Neural progenitor cell (in vitro differentiated cells): ENCODE measurements around the gene OR2B6. TPM values are rescaled to one million over a fixed set of nuclear protein-coding genes. Genes with fewer than 3 reads are reported as not detected.

ENCODE experiments used
- DNase-seq: peaks from one replicate; pipeline ENCODE4 v3.0.0-alpha.2; 2016; ENCODE audit warnings: low spot score
- H2AFZ ChIP-seq: fragments of 200-600 bp; sonication (generic); replicated peaks from 2 replicates; pipeline ENCODE4 v1.6.1; 2016; ENCODE audit warnings: antibody characterized with exemption
- H3F3A ChIP-seq: fragments of 200-600 bp; sonication (generic); 2 replicates; pipeline ENCODE4 v1.6.1; 2016; ENCODE audit warnings: antibody characterized with exemption, low read depth
- H3K27ac ChIP-seq: fragments of 200-600 bp; sonication (generic); 2 replicates; pipeline ENCODE4 v1.5.1; 2016; ENCODE audit warnings: mild to moderate bottlenecking
- H3K27me3 ChIP-seq: fragments of 200-600 bp; sonication (generic); 2 replicates; pipeline ENCODE4 v1.6.1; 2016; ENCODE audit warnings: mild to moderate bottlenecking, moderate library complexity
- H3K36me3 ChIP-seq: fragments of 200-600 bp; sonication (generic); 2 replicates; pipeline ENCODE4 v1.5.1; 2016
- H3K4me1 ChIP-seq: fragments of 200-600 bp; sonication (generic); 2 replicates; pipeline ENCODE4 v1.6.1; 2016; ENCODE audit warnings: mixed run types
- H3K4me2 ChIP-seq: fragments of 200-600 bp; sonication (generic); 2 replicates; pipeline ENCODE4 v1.6.1; 2016
- H3K4me3 ChIP-seq: fragments of 200-600 bp; sonication (generic); 2 replicates; pipeline ENCODE4 v1.5.1; 2016
- H3K79me2 ChIP-seq: fragments of 200-600 bp; sonication (generic); 2 replicates; pipeline ENCODE4 v1.6.1; 2016; ENCODE audit warnings: low read depth
- H3K9ac ChIP-seq: fragments of 200-600 bp; sonication (generic); 2 replicates; pipeline ENCODE4 v1.6.1; 2016
- H3K9me3 ChIP-seq: fragments of 200-600 bp; sonication (generic); 2 replicates; pipeline ENCODE4 v1.5.1; 2016; ENCODE audit warnings: low read depth
- H4K20me1 ChIP-seq: fragments of 200-600 bp; sonication (generic); 2 replicates; pipeline ENCODE4 v1.6.1; 2016; ENCODE audit warnings: low read depth
- H3K27ac Mint-ChIP-seq: 3 replicates; pipeline ENCODE4 v1.8.0; 2021; ENCODE audit warnings: mixed read lengths
- H3K27me3 Mint-ChIP-seq: 2 replicates; pipeline ENCODE4 v1.8.0; 2022; ENCODE audit warnings: low read depth, mild to moderate bottlenecking, inconsistent platforms, moderate library complexity, mixed read lengths; ENCODE audit not compliant: insufficient read depth
- H3K36me3 Mint-ChIP-seq: 3 replicates; pipeline ENCODE4 v1.8.0; 2021; ENCODE audit warnings: mixed read lengths
- H3K4me1 Mint-ChIP-seq: 3 replicates; pipeline ENCODE4 v1.8.0; 2021; ENCODE audit warnings: mixed read lengths
- H3K4me3 Mint-ChIP-seq: 3 replicates; pipeline ENCODE4 v1.8.0; 2021; ENCODE audit warnings: mild to moderate bottlenecking, moderate library complexity, mixed read lengths
- H3K9me3 Mint-ChIP-seq: 3 replicates; pipeline ENCODE4 v1.8.0; 2020; ENCODE audit warnings: mixed read lengths
- EZH2 ChIP-seq: fragments of 200-600 bp; sonication (generic); IDR thresholded peaks from 2 replicates; pipeline ENCODE4 v1.6.1; 2017; ENCODE audit warnings: antibody characterized with exemption, mild to moderate bottlenecking, moderate library complexity
- EZH2phosphoT487 ChIP-seq: fragments of 200-600 bp; sonication (generic); IDR thresholded peaks from 2 replicates; pipeline ENCODE4 v1.6.1; 2017; ENCODE audit warnings: antibody characterized with exemption
- total RNA-seq: library from RNA; depleted of rRNA; stranded (reverse); fragments of >200 nt; gene quantifications from 2 replicates; pipeline ENCODE4 v1.2.3, GENCODE V29; 2015; ENCODE audit warnings: low replicate concordance
- TF ChIP-seq, protein P1 (sequence below): fragments of 200-600 bp; sonication (generic); IDR thresholded peaks from 2 replicates; pipeline ENCODE4 v1.5.1; 2017; ENCODE audit warnings: antibody characterized with exemption, mild to moderate bottlenecking

OR2B6 gene
- total RNA-seq, 1 donor from 2014 or later = not detected

GRCh38 chr6:28005975-28006374 is 48.9 kb downstream of the OR2B6 start:
- no peaks in the 10 kb centered on the region for H3K36me3 ChIP-seq
- Mint-ChIP-seq H3K27me3 (no peaks in the 10 kb centered on the region), H3K36me3 (no peaks in the 10 kb centered on the region), H3K27ac (no peak overlapping the region), H3K4me3 (no peak overlapping the region), H3K4me1 (peaks cover 28% of the 10 kb centered on the region), H3K9me3 (no peaks in the 10 kb centered on the region)
- H2AFZ ChIP-seq = peak overlapping the region; percentile 69
- H4K20me1 ChIP-seq = no peaks in the 10 kb centered on the region
- DNase-seq = peak; percentile 36
- H3K4me2 ChIP-seq = peak overlapping the region; percentile 75
- no peak overlapping the region for H3K9ac ChIP-seq
- peaks cover 34% of the 10 kb centered on the region for H3K4me1 ChIP-seq
- H3F3A ChIP-seq = peaks cover 30% of the 10 kb centered on the region
- H3K79me2 ChIP-seq = no peaks in the 10 kb centered on the region
- no peak for TF ChIP-seq EZH2phosphoT487
- TF ChIP-seq, protein P1, sequence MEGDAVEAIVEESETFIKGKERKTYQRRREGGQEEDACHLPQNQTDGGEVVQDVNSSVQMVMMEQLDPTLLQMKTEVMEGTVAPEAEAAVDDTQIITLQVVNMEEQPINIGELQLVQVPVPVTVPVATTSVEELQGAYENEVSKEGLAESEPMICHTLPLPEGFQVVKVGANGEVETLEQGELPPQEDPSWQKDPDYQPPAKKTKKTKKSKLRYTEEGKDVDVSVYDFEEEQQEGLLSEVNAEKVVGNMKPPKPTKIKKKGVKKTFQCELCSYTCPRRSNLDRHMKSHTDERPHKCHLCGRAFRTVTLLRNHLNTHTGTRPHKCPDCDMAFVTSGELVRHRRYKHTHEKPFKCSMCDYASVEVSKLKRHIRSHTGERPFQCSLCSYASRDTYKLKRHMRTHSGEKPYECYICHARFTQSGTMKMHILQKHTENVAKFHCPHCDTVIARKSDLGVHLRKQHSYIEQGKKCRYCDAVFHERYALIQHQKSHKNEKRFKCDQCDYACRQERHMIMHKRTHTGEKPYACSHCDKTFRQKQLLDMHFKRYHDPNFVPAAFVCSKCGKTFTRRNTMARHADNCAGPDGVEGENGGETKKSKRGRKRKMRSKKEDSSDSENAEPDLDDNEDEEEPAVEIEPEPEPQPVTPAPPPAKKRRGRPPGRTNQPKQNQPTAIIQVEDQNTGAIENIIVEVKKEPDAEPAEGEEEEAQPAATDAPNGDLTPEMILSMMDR = no peak
- no peak for TF ChIP-seq EZH2
- H3K9me3 ChIP-seq = no peaks in the 10 kb centered on the region
- peak overlapping the region; percentile 22 for H3K4me3 ChIP-seq
- peak overlapping the region; percentile 78 for H3K27ac ChIP-seq
- H3K27me3 ChIP-seq = no peaks in the 10 kb centered on the region

Other genes with a start within 250 kb of the OR2B6 start
- not detected in 2 replicates for gene OR2B2, start 44.8 kb upstream of the OR2B6 start, total RNA-seq
- gene ZNF165, start 123.3 kb downstream of the OR2B6 start, total RNA-seq = 1.9 and 2.1 TPM in 2 replicates
- gene ZSCAN16, start 167.4 kb downstream of the OR2B6 start, total RNA-seq = 8.4 and 17.7 TPM in 2 replicates
- 42.7 and 43.1 TPM in 2 replicates for gene ZKSCAN8, start 184.6 kb downstream of the OR2B6 start, total RNA-seq